ENCODE results near the gene RIT1.

Gene RIT1

GRCh38 chr1:155877945-155878344 lies 33.2 kb downstream of the RIT1 start:
- no peak for DNase-seq (ENCODE audit: low read depth)
- no peak overlapping the region for H3K4me3 ChIP-seq (ENCODE audit: low read depth, low read length)
- TF ChIP-seq, protein P1, sequence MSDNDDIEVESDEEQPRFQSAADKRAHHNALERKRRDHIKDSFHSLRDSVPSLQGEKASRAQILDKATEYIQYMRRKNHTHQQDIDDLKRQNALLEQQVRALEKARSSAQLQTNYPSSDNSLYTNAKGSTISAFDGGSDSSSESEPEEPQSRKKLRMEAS (IDR thresholded peaks at IDR 0.05; ENCODE audit: low read depth, low read length) = no peak
- no peak for TF ChIP-seq MYC (IDR thresholded peaks at IDR 0.05; ENCODE audit: low read depth, low read length)
- TF ChIP-seq, protein P2, sequence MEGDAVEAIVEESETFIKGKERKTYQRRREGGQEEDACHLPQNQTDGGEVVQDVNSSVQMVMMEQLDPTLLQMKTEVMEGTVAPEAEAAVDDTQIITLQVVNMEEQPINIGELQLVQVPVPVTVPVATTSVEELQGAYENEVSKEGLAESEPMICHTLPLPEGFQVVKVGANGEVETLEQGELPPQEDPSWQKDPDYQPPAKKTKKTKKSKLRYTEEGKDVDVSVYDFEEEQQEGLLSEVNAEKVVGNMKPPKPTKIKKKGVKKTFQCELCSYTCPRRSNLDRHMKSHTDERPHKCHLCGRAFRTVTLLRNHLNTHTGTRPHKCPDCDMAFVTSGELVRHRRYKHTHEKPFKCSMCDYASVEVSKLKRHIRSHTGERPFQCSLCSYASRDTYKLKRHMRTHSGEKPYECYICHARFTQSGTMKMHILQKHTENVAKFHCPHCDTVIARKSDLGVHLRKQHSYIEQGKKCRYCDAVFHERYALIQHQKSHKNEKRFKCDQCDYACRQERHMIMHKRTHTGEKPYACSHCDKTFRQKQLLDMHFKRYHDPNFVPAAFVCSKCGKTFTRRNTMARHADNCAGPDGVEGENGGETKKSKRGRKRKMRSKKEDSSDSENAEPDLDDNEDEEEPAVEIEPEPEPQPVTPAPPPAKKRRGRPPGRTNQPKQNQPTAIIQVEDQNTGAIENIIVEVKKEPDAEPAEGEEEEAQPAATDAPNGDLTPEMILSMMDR (IDR thresholded peaks at IDR 0.05; ENCODE audit: low read depth, low read length) = no peak
- no peak for TF ChIP-seq POLR2A (IDR thresholded peaks at IDR 0.05; ENCODE audit: extremely low read depth, insufficient read length)

- TF ChIP-seq, protein P2 (IDR thresholded peaks at IDR 0.05; ENCODE audit: low read depth, low read length) = no peak
- TF ChIP-seq, protein P1 (IDR thresholded peaks at IDR 0.05; ENCODE audit: low read depth, low read length) = no peak
- TF ChIP-seq MYC (IDR thresholded peaks at IDR 0.05; ENCODE audit: low read depth, low read length) (no peak), POLR2A (IDR thresholded peaks at IDR 0.05; ENCODE audit: extremely low read depth, insufficient read length) (no peak)
- no peak for DNase-seq (ENCODE audit: low read depth)
- no peak overlapping the region for H3K4me3 ChIP-seq (ENCODE audit: low read depth, low read length)
Measured at GRCh38 chr1:155873860-155874259, 37.3 kb downstream of the RIT1 start.

DNA sequence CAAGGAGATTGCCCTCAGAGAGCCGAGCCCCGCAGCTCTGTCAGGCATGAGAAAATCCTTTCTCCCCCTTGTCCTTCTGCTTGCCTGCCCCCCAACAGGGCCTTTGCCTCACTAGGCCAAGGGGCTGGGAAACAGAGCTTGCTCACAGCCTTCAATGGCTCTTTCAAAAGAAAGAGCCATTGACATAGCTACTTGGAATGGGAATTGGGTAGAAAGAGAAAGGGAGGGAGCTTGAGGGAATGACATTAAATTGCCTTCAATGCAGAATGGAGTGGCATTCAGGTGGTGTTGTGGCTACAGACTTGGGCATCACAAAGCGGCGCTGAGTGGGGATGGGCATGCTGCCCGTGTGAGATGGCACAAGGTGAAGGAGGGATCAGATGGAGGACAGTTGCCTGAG lies 38.6 kb downstream of the RIT1 start:
- no peak for TF ChIP-seq MYC (IDR thresholded peaks at IDR 0.05; ENCODE audit: low read depth, low read length)
- TF ChIP-seq, protein P2 (IDR thresholded peaks at IDR 0.05; ENCODE audit: low read depth, low read length) = no peak
- TF ChIP-seq, protein P1 (IDR thresholded peaks at IDR 0.05; ENCODE audit: low read depth, low read length) = no peak
- TF ChIP-seq POLR2A (IDR thresholded peaks at IDR 0.05; ENCODE audit: extremely low read depth, insufficient read length) = no peak
- no peak overlapping the region for H3K4me3 ChIP-seq (ENCODE audit: low read depth, low read length)
- DNase-seq (ENCODE audit: low read depth) = no peak

DNA sequence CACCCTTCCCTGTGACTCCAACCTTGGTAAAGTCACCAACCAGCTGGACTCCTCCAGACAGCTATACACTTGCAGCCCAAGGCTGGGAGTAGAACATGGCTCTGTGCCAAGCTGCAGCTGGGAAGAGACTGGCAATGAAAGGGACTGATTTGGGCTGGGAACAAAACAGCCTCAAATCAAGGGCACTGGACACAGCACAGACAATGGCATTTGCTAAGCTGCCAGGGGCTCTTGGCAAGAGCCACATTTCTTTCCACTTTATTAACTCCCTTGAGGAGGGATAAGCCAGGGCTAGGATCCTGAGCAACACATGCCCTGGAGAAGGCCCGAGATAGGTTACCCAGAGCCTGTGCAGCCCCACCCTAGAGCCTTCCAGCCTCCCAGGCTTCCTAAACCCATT lies 39.8 kb downstream of the RIT1 start:
- DNase-seq (ENCODE audit: low read depth) = no peak
- H3K4me3 ChIP-seq (ENCODE audit: low read depth, low read length) = no peak overlapping the region
- TF ChIP-seq POLR2A (IDR thresholded peaks at IDR 0.05; ENCODE audit: extremely low read depth, insufficient read length) (no peak), MYC (IDR thresholded peaks at IDR 0.05; ENCODE audit: low read depth, low read length) (no peak)
- TF ChIP-seq, protein P1 (IDR thresholded peaks at IDR 0.05; ENCODE audit: low read depth, low read length) = no peak
- TF ChIP-seq, protein P2 (IDR thresholded peaks at IDR 0.05; ENCODE audit: low read depth, low read length) = no peak

DNA sequence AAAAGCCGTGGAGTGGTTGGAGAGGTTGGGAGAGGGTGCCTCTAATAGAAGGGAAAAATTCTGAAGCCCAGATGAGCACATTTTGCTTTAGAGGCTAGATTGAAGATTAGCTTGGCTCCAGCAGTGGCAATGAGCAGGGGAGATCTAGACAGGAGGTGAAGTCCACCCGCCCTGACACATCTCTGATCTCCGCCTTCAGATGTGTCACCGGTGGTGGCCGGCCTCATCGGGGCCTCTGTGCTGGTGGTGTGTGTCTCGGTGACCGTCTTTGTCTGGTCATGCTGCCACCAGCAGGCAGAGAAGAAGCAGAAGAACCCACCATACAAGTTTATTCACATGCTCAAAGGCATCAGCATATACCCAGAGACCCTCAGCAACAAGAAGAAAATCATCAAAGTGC lies 43.4 kb downstream of the RIT1 start:
- DNase-seq (ENCODE audit: low read depth) = no peak
- TF ChIP-seq, protein P2 (IDR thresholded peaks at IDR 0.05; ENCODE audit: low read depth, low read length) = no peak
- no peak for TF ChIP-seq MYC (IDR thresholded peaks at IDR 0.05; ENCODE audit: low read depth, low read length)
- TF ChIP-seq, protein P1 (IDR thresholded peaks at IDR 0.05; ENCODE audit: low read depth, low read length) = no peak
- no peak overlapping the region for H3K4me3 ChIP-seq (ENCODE audit: low read depth, low read length)

DNA sequence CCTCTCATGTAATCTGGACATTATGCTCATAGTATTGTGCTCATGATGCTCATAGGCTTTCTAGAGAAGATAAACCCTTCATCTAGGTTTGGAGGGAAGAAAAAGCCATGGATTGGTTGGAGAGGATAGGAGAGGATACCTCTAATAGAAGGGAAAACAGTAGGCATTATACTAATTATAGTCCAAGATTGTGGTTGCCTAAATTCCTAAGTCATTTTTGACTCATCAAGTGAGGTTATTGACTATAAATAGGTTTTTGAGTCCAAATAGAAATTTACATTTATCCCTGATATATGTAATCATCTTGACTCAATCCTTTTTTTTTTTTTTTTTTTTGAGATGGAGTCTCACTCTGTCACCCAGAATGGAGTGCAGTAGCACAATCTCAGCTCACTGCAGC lies 46.8 kb downstream of the RIT1 start:
- no peak overlapping the region for H3K4me3 ChIP-seq (ENCODE audit: low read depth, low read length)
- DNase-seq (ENCODE audit: low read depth) = no peak
- TF ChIP-seq, protein P2 (IDR thresholded peaks at IDR 0.05; ENCODE audit: low read depth, low read length) = no peak
- TF ChIP-seq MYC (IDR thresholded peaks at IDR 0.05; ENCODE audit: low read depth, low read length) (no peak), POLR2A (IDR thresholded peaks at IDR 0.05; ENCODE audit: extremely low read depth, insufficient read length) (no peak)
- TF ChIP-seq, protein P1 (IDR thresholded peaks at IDR 0.05; ENCODE audit: low read depth, low read length) = no peak

All from NB4 (cell line).